GM12878 (cell line): ENCODE data around the gene HMCES. TPM values are rescaled to one million over a fixed set of nuclear protein-coding genes. Genes with fewer than 3 reads are reported as not detected.

ENCODE experiments used
- ATAC-seq: fragments of 200-7000 bp; cut with Tn5 transposase; 3 replicates; pipeline ENCODE4 v1.9.1; 2020; ENCODE audit warnings: mild to moderate bottlenecking, moderate library complexity
- BruUV-seq: library from RNA; stranded (reverse); fragments of 400-500 nt; replicated peaks from 2 replicates; lab custom pipeline; 2021; lab: Mats Ljungman, UMichigan
- CTCF ChIA-PET: fragments of 300-600 bp; sonication (Branson Sonifier 250); formaldehyde crosslinking; extraction: SDS; loops from one replicate; lab custom pipeline; 2021; ENCODE audit warnings: inconsistent platforms; lab: Yijun Ruan, JAX
- POLR2A ChIA-PET: fragments of 350-600 bp; formaldehyde crosslinking; extraction: SDS; loops from one replicate; lab custom pipeline; 2021; ENCODE audit warnings: inconsistent platforms; lab: Charles Lee
- RAD21 ChIA-PET: fragments of 300-600 bp; sonication (Branson Sonifier 250); formaldehyde crosslinking; loops from one replicate; lab custom pipeline; 2023; ENCODE audit warnings: antibody characterized with exemption; ENCODE audit not compliant: unreplicated experiment; lab: Charles Lee
- SMC1A ChIA-PET: fragments of 300-600 bp; sonication (Branson Sonifier 250); formaldehyde crosslinking; loops from one replicate; lab custom pipeline; 2023; ENCODE audit not compliant: unreplicated experiment, uncharacterized antibody; lab: Charles Lee
- DNase-seq: peaks from one replicate; pipeline ENCODE4 v3.0.0-alpha.2; 2011; ENCODE audit warnings: low read depth, low spot score
- FAIRE-seq: peaks from 3 replicates; lab custom pipeline; 2011; peaks lifted over from hg19 to GRCh38; lab: Jason Lieb, UNC
- H2AFZ ChIP-seq: 2 replicates; pipeline ENCODE4 v1.6.0; 2011; ENCODE audit warnings: low read depth, low read length, control low read depth; ENCODE audit not compliant: control insufficient read depth
- H3K27ac ChIP-seq: 2 replicates; pipeline ENCODE4 v1.5.1; 2011; ENCODE audit warnings: control low read depth; ENCODE audit not compliant: control insufficient read depth, insufficient read depth
- H3K27me3 ChIP-seq, 2 experiments: replicated peaks in 1 of 2; 2 replicates each; pipeline versions ENCODE4 v1.6.0 to v1.6.1; 2011; ENCODE audit warnings: low read length in 1 of 2; ENCODE audit not compliant: control insufficient read depth in 2 of 2, insufficient read depth in 2 of 2
- H3K36me3 ChIP-seq, 2 experiments: 2 replicates each; pipeline ENCODE4 v1.5.1; 2011; ENCODE audit warnings: low read length in 1 of 2; ENCODE audit not compliant: control insufficient read depth in 2 of 2, insufficient read depth in 2 of 2
- H3K4me1 ChIP-seq: 2 replicates; pipeline ENCODE4 v1.6.1; 2011; ENCODE audit warnings: mild to moderate bottlenecking, low read length, moderate library complexity, mixed read lengths; ENCODE audit not compliant: control insufficient read depth, insufficient read depth
- H3K4me2 ChIP-seq: 2 replicates; pipeline ENCODE4 v1.6.0; 2011; ENCODE audit warnings: control low read depth; ENCODE audit not compliant: control insufficient read depth, insufficient read depth
- H3K4me3 ChIP-seq: fragments of 200-600 bp; sonication (generic); 2 replicates; pipeline ENCODE4 v1.5.1; 2016
- H3K79me2 ChIP-seq: 2 replicates; pipeline ENCODE4 v1.6.0; 2011; ENCODE audit warnings: low read length; ENCODE audit not compliant: control insufficient read depth, insufficient read depth
- H3K9ac ChIP-seq: 2 replicates; pipeline ENCODE4 v1.8.0; 2011; ENCODE audit warnings: low read length, control low read depth, mixed read lengths; ENCODE audit not compliant: control insufficient read depth, insufficient read depth
- H3K9me3 ChIP-seq: replicated peaks from 3 replicates; pipeline ENCODE4 v1.5.1; 2011; ENCODE audit warnings: mild to moderate bottlenecking, low read length; ENCODE audit not compliant: control insufficient read depth, insufficient read depth
- H4K20me1 ChIP-seq: 2 replicates; pipeline ENCODE4 v1.6.0; 2011; ENCODE audit not compliant: control insufficient read depth, insufficient read depth
- ASH2L ChIP-seq: fragments of 300-600, 200-600 bp; sonication (generic); IDR thresholded peaks from 2 replicates; pipeline ENCODE4 v1.6.1; 2017; ENCODE audit warnings: low read depth, mild to moderate bottlenecking, borderline replicate concordance
- ATF7 ChIP-seq: fragments of 450-650 bp; IDR thresholded peaks from 2 replicates; pipeline ENCODE4 v1.6.1; 2016; ENCODE audit warnings: low read depth, mild to moderate bottlenecking
- BCL11A ChIP-seq: IDR thresholded peaks from 2 replicates; pipeline ENCODE4 v1.6.1; 2011; ENCODE audit warnings: low read depth, low read length
- BRCA1 ChIP-seq: IDR thresholded peaks from 2 replicates; pipeline ENCODE4 v1.6.1; 2011; ENCODE audit warnings: low read depth, low read length, improper control_type of control experiment
- E2F4 ChIP-seq: IDR thresholded peaks from 2 replicates; pipeline ENCODE4 v1.6.1; 2012; ENCODE audit warnings: low read depth, low read length, improper control_type of control experiment
- EGR1 ChIP-seq, 2 experiments: IDR thresholded peaks; 1 replicate in 1 of 2; 2 replicates in 1 of 2; pipeline ENCODE4 v1.6.1; 2011 to 2012; ENCODE audit warnings: low read depth in 2 of 2, low read length in 2 of 2, borderline replicate concordance in 1 of 2, mild to moderate bottlenecking in 1 of 2, moderate library complexity in 1 of 2
- JUND ChIP-seq: IDR thresholded peaks from 2 replicates; pipeline ENCODE4 v1.6.1; 2012; ENCODE audit warnings: low read depth, mild to moderate bottlenecking, low read length, improper control_type of control experiment, moderate library complexity
- MAX ChIP-seq: IDR thresholded peaks from 2 replicates; pipeline ENCODE4 v1.6.1; 2012; ENCODE audit warnings: low read depth, low read length, improper control_type of control experiment
- SMAD5 ChIP-seq: IDR thresholded peaks from 2 replicates; pipeline ENCODE4 v1.6.1; 2016; ENCODE audit warnings: antibody characterized with exemption, low read depth
- TAF1 ChIP-seq: IDR thresholded peaks from 2 replicates; pipeline ENCODE4 v1.6.1; 2011; ENCODE audit warnings: mild to moderate bottlenecking, low read depth, low read length, borderline replicate concordance
- ZZZ3 ChIP-seq: IDR thresholded peaks from 2 replicates; pipeline ENCODE4 v1.6.1; 2011; ENCODE audit warnings: low read depth; ENCODE audit not compliant: control insufficient read depth, insufficient read length
- WGBS: methylation state at CpG from one replicate; pipeline ENCODE4 v1.1.6; 2016; ENCODE audit warnings: low lambda C conversion rate; ENCODE audit not compliant: insufficient replicate concordance, insufficient coverage; ENCODE audit errors: missing lambda C conversion rate; 5-methylcytosine and 5-hydroxymethylcytosine counted together
- in situ Hi-C: fragments of 300-500 bp; cut with MboI; formaldehyde crosslinking; loops from 9 replicates; pipeline ENCODE4 v1.14.3; 2018; ENCODE audit warnings: mixed read lengths
- intact Hi-C: fragments of 100-400 bp; cut with micrococcal nuclease; formaldehyde crosslinking; loops from one replicate; pipeline ENCODE4 v1.14.2; 2022; ENCODE audit not compliant: unreplicated experiment
- polyA plus RNA-seq, 11 experiments: library from polyadenylated mRNA; depleted of rRNA in 4 of 11; unstranded in 6 of 11; stranded (reverse) in 5 of 11; fragments of >200 nt; fragmentation: Nextera tagmentation in 4 of 11; fragmentation: Illumina TruSeq in 1 of 11; extraction: Ambion mirVana in 4 of 11; extraction: Trizol in 1 of 11; gene quantifications; 1 replicate in 1 of 11; 2 replicates in 10 of 11; pipeline versions ENCODE4 v1.2.1 to v1.2.3, GENCODE V29; 2011 to 2016; ENCODE audit warnings: inconsistent platforms in 2 of 11, missing spikeins in 2 of 11, low read depth in 1 of 11
- total RNA-seq, 4 experiments: library from RNA; depleted of rRNA in 3 of 4; stranded (reverse); fragments of >200 nt in 3 of 4; fragmentation: Illumina TruSeq in 1 of 4; extraction: Trizol in 1 of 4; gene quantifications; 2 replicates each; pipeline versions ENCODE4 v1.2.1 to v1.2.3, GENCODE V29; 2013 to 2021
- TF ChIP-seq, protein P1 (sequence below): fragments of 450-650 bp; IDR thresholded peaks from 2 replicates; pipeline ENCODE4 v1.6.1; 2017; ENCODE audit warnings: borderline replicate concordance

Gene HMCES
- total and polyA plus RNA-seq, 10 of the 15 experiments (the other 5 are each of a cell fraction or from before 2014, with no cell fraction given), result 12.4 to 49.8 (median 27.0) TPM

DNA sequence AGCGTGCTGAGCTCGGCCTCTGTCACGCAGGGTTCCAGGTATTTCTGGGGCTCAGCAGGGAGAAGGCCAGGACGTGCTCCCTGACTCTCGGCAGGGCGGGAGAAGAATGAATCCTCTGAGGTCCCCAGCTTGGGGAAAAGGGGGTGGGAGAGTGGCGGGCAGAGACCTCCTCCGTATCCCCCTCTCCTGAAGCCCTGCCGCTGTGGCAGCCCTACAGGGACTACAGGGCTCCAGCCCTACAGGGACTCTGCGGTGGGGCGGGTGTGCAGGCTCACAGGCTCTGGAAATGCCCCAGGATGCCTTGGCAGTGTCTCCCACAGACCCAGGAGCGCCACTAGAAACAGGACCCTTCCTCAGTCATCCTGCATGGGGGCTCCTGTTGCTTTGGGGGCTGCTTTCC, 46.2 kb downstream of the HMCES start:
- RAD21 ChIA-PET, result no interaction called here
- no peak overlapping the region for H3K4me2 ChIP-seq
- no peaks in the 10 kb centered on the region for H3K9me3 ChIP-seq
- SMC1A ChIA-PET, result interaction anchor here (0.7 kb wide), 1 partner anchor 105 kb away, joined by 3 read pairs; no protein-coding TSS in a partner anchor
- DNase-seq (no peak), ATAC-seq (no peak), FAIRE-seq (no peak)
- no peak overlapping the region for H3K27ac ChIP-seq
- in situ Hi-C loops, result no loop called here
- H3K27me3 ChIP-seq, result peaks cover 0 to 5% of the 10 kb centered on the region in 2 experiments; a peak in 1 of 4 replicates
- intact Hi-C loops, result no loop called here
- H4K20me1 ChIP-seq, result no peaks in the 10 kb centered on the region
- 74% methylated on average over 10 of the region's 12 CpGs for WGBS
- CTCF ChIA-PET, result interaction anchor here (0.6 to 2.1 kb wide), 4 partner anchors 8 to 354 kb away, joined by 3 to 11 read pairs (median 6); a partner anchor contains a TSS
- H3K4me3 ChIP-seq, result no peak overlapping the region
- no TSS peak for BruUV-seq
- TF ChIP-seq E2F4 (no peak), BRCA1 (no peak), ASH2L (no peak), JUND (no peak), ATF7 (no peak), TAF1 (no peak), BCL11A (no peak), ZZZ3 (no peak), EGR1 (IDR thresholded peaks at IDR 0.05; ENCODE audit: borderline replicate concordance in 1 of 2, low read depth in 2 of 2, low read length in 2 of 2) (no peak), SMAD5 (no peak), MAX (no peak)
- TF ChIP-seq, protein P1, sequence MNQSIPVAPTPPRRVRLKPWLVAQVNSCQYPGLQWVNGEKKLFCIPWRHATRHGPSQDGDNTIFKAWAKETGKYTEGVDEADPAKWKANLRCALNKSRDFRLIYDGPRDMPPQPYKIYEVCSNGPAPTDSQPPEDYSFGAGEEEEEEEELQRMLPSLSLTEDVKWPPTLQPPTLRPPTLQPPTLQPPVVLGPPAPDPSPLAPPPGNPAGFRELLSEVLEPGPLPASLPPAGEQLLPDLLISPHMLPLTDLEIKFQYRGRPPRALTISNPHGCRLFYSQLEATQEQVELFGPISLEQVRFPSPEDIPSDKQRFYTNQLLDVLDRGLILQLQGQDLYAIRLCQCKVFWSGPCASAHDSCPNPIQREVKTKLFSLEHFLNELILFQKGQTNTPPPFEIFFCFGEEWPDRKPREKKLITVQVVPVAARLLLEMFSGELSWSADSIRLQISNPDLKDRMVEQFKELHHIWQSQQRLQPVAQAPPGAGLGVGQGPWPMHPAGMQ, result no peak
- no peak overlapping the region for H3K9ac ChIP-seq
- POLR2A ChIA-PET, result no interaction called here
- no peaks in the 10 kb centered on the region for H3K36me3 ChIP-seq
- no peaks in the 10 kb centered on the region for H3K79me2 ChIP-seq
- no peak overlapping the region for H2AFZ ChIP-seq
- peaks cover 4% of the 10 kb centered on the region; the same call in 1 of the 2 replicates for H3K4me1 ChIP-seq
